Mesendoderm (in vitro differentiated cells): ENCODE measurements around the gene WDR36.

ENCODE experiments used
- DNase-seq: peaks from one replicate; pipeline ENCODE4 v3.0.0; 2013
- H2AK5ac ChIP-seq: 2 replicates; pipeline ENCODE4 v1.6.1; 2013; ENCODE audit warnings: low read length, inconsistent platforms
- H2BK120ac ChIP-seq: 2 replicates; pipeline ENCODE4 v1.6.1; 2013; ENCODE audit warnings: low read depth, mild to moderate bottlenecking, low read length, moderate library complexity, mixed read lengths
- H2BK15ac ChIP-seq: replicated peaks from 2 replicates; pipeline ENCODE4 v1.6.1; 2013; ENCODE audit warnings: low read depth, mild to moderate bottlenecking, moderate library complexity
- H2BK5ac ChIP-seq: 2 replicates; pipeline ENCODE4 v1.6.1; 2013; ENCODE audit warnings: low read length, inconsistent platforms
- H3K18ac ChIP-seq: 2 replicates; pipeline ENCODE4 v1.6.1; 2013; ENCODE audit warnings: mild to moderate bottlenecking, low read length, mixed read lengths
- H3K23ac ChIP-seq: one replicate; pipeline ENCODE4 v1.6.1; 2013; ENCODE audit warnings: low read length
- H3K27ac ChIP-seq: 2 replicates; pipeline ENCODE4 v1.5.1; 2013; ENCODE audit warnings: low read depth, mild to moderate bottlenecking, inconsistent platforms, low read length, moderate library complexity
- H3K27me3 ChIP-seq: 2 replicates; pipeline ENCODE4 v1.6.1; 2013; ENCODE audit warnings: low read length, control low read depth, mild to moderate bottlenecking, inconsistent platforms; ENCODE audit not compliant: insufficient read depth, poor library complexity
- H3K36me3 ChIP-seq: 2 replicates; pipeline ENCODE4 v1.6.1; 2013; ENCODE audit warnings: low read length, inconsistent platforms; ENCODE audit not compliant: control insufficient read depth, insufficient read depth
- H3K4ac ChIP-seq: one replicate; pipeline ENCODE4 v1.6.1; 2013; ENCODE audit warnings: low read depth, mild to moderate bottlenecking, low read length, moderate library complexity
- H3K4me1 ChIP-seq: 2 replicates; pipeline ENCODE4 v1.6.1; 2013; ENCODE audit warnings: low read depth, low read length, inconsistent platforms; ENCODE audit not compliant: control insufficient read depth
- H3K4me2 ChIP-seq: 2 replicates; pipeline ENCODE4 v1.6.1; 2013; ENCODE audit warnings: low read length
- H3K4me3 ChIP-seq: 2 replicates; pipeline ENCODE4 v1.5.1; 2013; ENCODE audit warnings: mild to moderate bottlenecking, low read length
- H3K56ac ChIP-seq: one replicate; pipeline ENCODE4 v1.6.1; 2013; ENCODE audit warnings: low read length
- H3K79me1 ChIP-seq: 2 replicates; pipeline ENCODE4 v1.6.1; 2013; ENCODE audit warnings: low read length, inconsistent platforms
- H3K79me2 ChIP-seq: 2 replicates; pipeline ENCODE4 v1.6.1; 2013; ENCODE audit warnings: mild to moderate bottlenecking, low read length; ENCODE audit not compliant: control insufficient read depth, insufficient read depth
- H3K9ac ChIP-seq: 2 replicates; pipeline ENCODE4 v1.6.1; 2013; ENCODE audit warnings: low read length, inconsistent platforms
- H4K5ac ChIP-seq: one replicate; pipeline ENCODE4 v1.6.1; 2013; ENCODE audit warnings: low read length
- H4K8ac ChIP-seq: one replicate; pipeline ENCODE4 v1.6.1; 2013; ENCODE audit warnings: low read depth, mild to moderate bottlenecking, control low read depth, low read length, moderate library complexity
- WGBS: extraction: QIAGEN DNeasy Blood & Tissue Kit; methylation state at CpG from one replicate; pipeline ENCODE4 v1.1.7; 2013; ENCODE audit warnings: low lambda C conversion rate, missing lambda C conversion rate; ENCODE audit not compliant: insufficient coverage; ENCODE audit errors: extremely low coverage; 5-methylcytosine and 5-hydroxymethylcytosine counted together

WDR36 gene

GRCh38 chr5:111163000-111163399 lies 70.9 kb downstream of the WDR36 start:
- DNase-seq: no peak
- no peak overlapping the region for H3K9ac ChIP-seq
- no peaks in the 10 kb centered on the region for H3K79me1 ChIP-seq
- H3K4me1 ChIP-seq: peaks cover 4% of the 10 kb centered on the region
- H4K5ac ChIP-seq: no peak overlapping the region
- H3K4ac ChIP-seq: no peak overlapping the region
- no peak overlapping the region for H3K4me2 ChIP-seq
- H2BK15ac ChIP-seq: no peak overlapping the region
- H3K23ac ChIP-seq: no peak overlapping the region
- no peak overlapping the region for H3K27ac ChIP-seq
- no CpG with 5 or more reads among the region's 1 CpG for WGBS
- no peak overlapping the region for H2AK5ac ChIP-seq
- no peak overlapping the region for H2BK5ac ChIP-seq
- H3K18ac ChIP-seq: no peak overlapping the region
- no peak overlapping the region for H4K8ac ChIP-seq
- H3K79me2 ChIP-seq: no peaks in the 10 kb centered on the region
- H3K56ac ChIP-seq: no peak overlapping the region
- no peaks in the 10 kb centered on the region for H3K27me3 ChIP-seq
- no peaks in the 10 kb centered on the region for H3K36me3 ChIP-seq
- H3K4me3 ChIP-seq: no peak overlapping the region
- H2BK120ac ChIP-seq: no peak overlapping the region

- Histone ChIP-seq H3K36me3 (no peaks in the 10 kb centered on the region), H3K18ac (no peak overlapping the region), H3K27ac (no peak overlapping the region), H3K56ac (no peak overlapping the region), H3K79me1 (no peaks in the 10 kb centered on the region), H3K4ac (no peak overlapping the region), H3K9ac (no peak overlapping the region), H3K23ac (no peak overlapping the region), H2BK120ac (no peak overlapping the region), H3K27me3 (no peaks in the 10 kb centered on the region), H4K5ac (no peak overlapping the region), H2AK5ac (no peak overlapping the region), H3K79me2 (no peaks in the 10 kb centered on the region), H4K8ac (no peak overlapping the region), H3K4me3 (no peak overlapping the region), H3K4me2 (no peak overlapping the region), H2BK5ac (no peak overlapping the region), H2BK15ac (no peak overlapping the region), H3K4me1 (peaks cover 4% of the 10 kb centered on the region)
- peak; percentile 68 for DNase-seq
- no CpG with 5 or more reads among the region's 2 CpGs for WGBS
Observed at GRCh38 chr5:111165058-111165457, 72.9 kb downstream of the WDR36 start.

- Histone ChIP-seq H4K8ac (no peak overlapping the region), H4K5ac (no peak overlapping the region), H2BK5ac (no peak overlapping the region), H3K27ac (no peak overlapping the region), H3K9ac (no peak overlapping the region), H2BK15ac (no peak overlapping the region), H3K36me3 (no peaks in the 10 kb centered on the region), H3K4me2 (no peak overlapping the region), H3K23ac (no peak overlapping the region), H3K4me3 (no peak overlapping the region), H3K4me1 (peaks cover 4% of the 10 kb centered on the region), H3K4ac (no peak overlapping the region), H3K27me3 (no peaks in the 10 kb centered on the region), H3K79me1 (no peaks in the 10 kb centered on the region), H2BK120ac (no peak overlapping the region), H2AK5ac (no peak overlapping the region), H3K56ac (no peak overlapping the region), H3K79me2 (no peaks in the 10 kb centered on the region), H3K18ac (no peak overlapping the region)
- WGBS: no CpG with 5 or more reads among the region's 2 CpGs
- DNase-seq: no peak
Observed at GRCh38 chr5:111167551-111167950, 75.4 kb downstream of the WDR36 start.

GRCh38 chr5:111168608-111169007 lies 76.5 kb downstream of the WDR36 start:
- no CpG with 5 or more reads among the region's 1 CpG for WGBS
- no peak overlapping the region for H4K5ac ChIP-seq
- H3K79me2 ChIP-seq: no peaks in the 10 kb centered on the region
- H3K9ac ChIP-seq: no peak overlapping the region
- H4K8ac ChIP-seq: no peak overlapping the region
- peaks cover 4% of the 10 kb centered on the region for H3K4me1 ChIP-seq
- no peak overlapping the region for H2AK5ac ChIP-seq
- no peak overlapping the region for H3K4me2 ChIP-seq
- no peak overlapping the region for H3K27ac ChIP-seq
- no peaks in the 10 kb centered on the region for H3K36me3 ChIP-seq
- no peak overlapping the region for H2BK15ac ChIP-seq
- no peak overlapping the region for H3K56ac ChIP-seq
- H3K79me1 ChIP-seq: no peaks in the 10 kb centered on the region
- no peak overlapping the region for H3K23ac ChIP-seq
- H3K4ac ChIP-seq: no peak overlapping the region
- H3K4me3 ChIP-seq: no peak overlapping the region
- no peak overlapping the region for H3K18ac ChIP-seq
- H2BK120ac ChIP-seq: no peak overlapping the region
- no peak for DNase-seq
- H3K27me3 ChIP-seq: no peaks in the 10 kb centered on the region
- no peak overlapping the region for H2BK5ac ChIP-seq

GRCh38 chr5:111169269-111169668 lies 77.1 kb downstream of the WDR36 start:
- no peak overlapping the region for H2BK5ac ChIP-seq
- no peak overlapping the region for H3K23ac ChIP-seq
- H3K56ac ChIP-seq: no peak overlapping the region
- DNase-seq: peak; percentile 3
- no peak overlapping the region for H3K9ac ChIP-seq
- H3K79me1 ChIP-seq: no peaks in the 10 kb centered on the region
- no peak overlapping the region for H3K4me3 ChIP-seq
- peaks cover 4% of the 10 kb centered on the region for H3K4me1 ChIP-seq
- no peak overlapping the region for H3K18ac ChIP-seq
- no peaks in the 10 kb centered on the region for H3K79me2 ChIP-seq
- H2AK5ac ChIP-seq: no peak overlapping the region
- no peak overlapping the region for H2BK15ac ChIP-seq
- H3K27me3 ChIP-seq: no peaks in the 10 kb centered on the region
- no peak overlapping the region for H3K4me2 ChIP-seq
- H3K27ac ChIP-seq: no peak overlapping the region
- no peak overlapping the region for H3K4ac ChIP-seq
- no CpG with 5 or more reads among the region's 2 CpGs for WGBS
- no peak overlapping the region for H4K5ac ChIP-seq
- no peak overlapping the region for H2BK120ac ChIP-seq
- no peaks in the 10 kb centered on the region for H3K36me3 ChIP-seq
- H4K8ac ChIP-seq: no peak overlapping the region

GRCh38 chr5:111170279-111170678 lies 78.1 kb downstream of the WDR36 start:
- H3K36me3 ChIP-seq: no peaks in the 10 kb centered on the region
- H2BK120ac ChIP-seq: no peak overlapping the region
- no peak overlapping the region for H3K56ac ChIP-seq
- H2BK5ac ChIP-seq: no peak overlapping the region
- no peak overlapping the region for H3K23ac ChIP-seq
- peaks cover 4% of the 10 kb centered on the region for H3K4me1 ChIP-seq
- no peak overlapping the region for H4K8ac ChIP-seq
- H2BK15ac ChIP-seq: no peak overlapping the region
- no peak overlapping the region for H3K4ac ChIP-seq
- H3K27me3 ChIP-seq: no peaks in the 10 kb centered on the region
- no peak overlapping the region for H4K5ac ChIP-seq
- H2AK5ac ChIP-seq: no peak overlapping the region
- H3K79me1 ChIP-seq: no peaks in the 10 kb centered on the region
- H3K79me2 ChIP-seq: no peaks in the 10 kb centered on the region
- no peak for DNase-seq
- no peak overlapping the region for H3K18ac ChIP-seq
- no peak overlapping the region for H3K9ac ChIP-seq
- no peak overlapping the region for H3K4me3 ChIP-seq
- H3K27ac ChIP-seq: no peak overlapping the region
- no CpG with 5 or more reads among the region's 2 CpGs for WGBS
- H3K4me2 ChIP-seq: no peak overlapping the region
